Fibroblast of pulmonary artery (primary cell): ENCODE data around the gene MINDY4.

ENCODE experiments used
- DNase-seq: peaks from one replicate; pipeline ENCODE4 v3.0.0-alpha.2; 2010; ENCODE audit warnings: low read depth
- H3K4me3 ChIP-seq: replicated peaks from 2 replicates; pipeline ENCODE4 v1.5.1; 2011; ENCODE audit warnings: low read depth, mild to moderate bottlenecking, control low read depth, low read length, moderate library complexity
- CTCF ChIP-seq: IDR thresholded peaks from 2 replicates; pipeline ENCODE4 v1.5.1; 2011; ENCODE audit warnings: mild to moderate bottlenecking, control low read depth, low read length, inconsistent platforms; ENCODE audit errors: missing control alignments

Gene MINDY4

GRCh38 chr7:30927040-30927439, 155.8 kb downstream of the MINDY4 start:
- H3K4me3 ChIP-seq = no peak overlapping the region
- TF ChIP-seq CTCF = no peak
- no peak for DNase-seq

- DNase-seq = no peak
- no peak for TF ChIP-seq CTCF
- H3K4me3 ChIP-seq = no peak overlapping the region
Observed at GRCh38 chr7:30927559-30927958, 156.3 kb downstream of the MINDY4 start.

GRCh38 chr7:30928254-30928872, 157.1 kb downstream of the MINDY4 start:
- no peak for DNase-seq
- no peak for TF ChIP-seq CTCF
- no peak overlapping the region for H3K4me3 ChIP-seq

- DNase-seq = no peak
- no peak for TF ChIP-seq CTCF
- H3K4me3 ChIP-seq = no peak overlapping the region
Observed at GRCh38 chr7:30929686-30930085, 158.5 kb downstream of the MINDY4 start.

- H3K4me3 ChIP-seq = no peak overlapping the region
- TF ChIP-seq CTCF = no peak
- DNase-seq = peak; percentile 18
Observed at GRCh38 chr7:30930621-30931020, 159.4 kb downstream of the MINDY4 start.

GRCh38 chr7:30931161-30931928, 160.1 kb downstream of the MINDY4 start:
- no peak for TF ChIP-seq CTCF
- peak; percentile 69 for DNase-seq
- no peak overlapping the region for H3K4me3 ChIP-seq
